ENCODE measurements around the gene PROCA1. TPM values are rescaled to one million over a fixed set of nuclear protein-coding genes. Genes with fewer than 3 reads are reported as not detected.

PROCA1 gene
- total and polyA plus RNA-seq, 2 of the 13 experiments (the other 11 are each of a cell fraction or from before 2014, with no cell fraction given): 0.73 to 1.5 TPM

DNA sequence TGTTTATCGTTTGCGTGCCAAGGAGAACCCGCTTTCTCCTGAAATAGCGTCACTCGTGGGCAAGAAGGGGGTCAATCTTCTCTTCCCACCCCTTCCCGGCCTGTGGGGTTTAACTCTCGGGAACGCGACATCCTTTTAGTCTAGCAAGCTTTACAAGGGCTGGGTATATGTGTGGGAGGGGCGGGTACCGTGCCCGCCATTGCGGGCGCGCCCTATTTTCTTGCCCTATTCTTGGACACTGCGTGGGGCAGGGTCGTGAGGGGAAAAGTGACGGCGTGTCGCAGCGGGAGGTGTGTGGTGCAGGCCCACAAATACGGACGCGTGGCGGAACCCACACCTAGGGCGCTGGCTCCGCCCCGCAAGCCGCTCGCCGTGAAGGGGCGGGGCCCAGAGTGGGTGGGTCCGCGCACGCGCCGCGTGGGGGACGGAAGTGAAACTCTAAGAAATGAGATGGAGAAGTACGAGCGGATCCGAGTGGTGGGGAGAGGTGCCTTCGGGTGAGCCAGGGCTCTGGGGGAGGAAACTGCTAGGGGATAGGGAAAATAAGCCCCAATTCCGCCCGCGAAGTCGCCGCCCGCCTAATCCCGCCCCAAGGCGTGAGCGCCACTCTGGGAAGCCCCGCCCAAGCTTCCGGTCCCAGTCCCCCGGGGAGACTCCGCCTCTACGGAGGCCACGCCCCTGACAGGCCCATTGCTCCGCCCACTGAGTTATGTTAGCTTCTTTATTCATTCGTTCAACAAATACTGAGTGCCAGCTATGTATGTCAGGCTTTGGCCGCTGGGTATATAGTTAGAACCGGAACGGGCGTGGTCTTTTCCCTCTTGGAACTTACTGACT is 16.9 kb upstream of the PROCA1 start, which contains the start of gene NEK8 (continued):
- no peak for TF ChIP-seq CREB1 (IDR thresholded peaks at IDR 0.05)
- peak; percentile 49 for TF ChIP-seq CREB1 (CRISPR knock-in tag; IDR thresholded peaks at IDR 0.05)
- no peak for TF ChIP-seq SPEN (CRISPR knock-in tag; IDR thresholded peaks at IDR 0.05; ENCODE audit: low read depth)
- TF ChIP-seq, protein P1, sequence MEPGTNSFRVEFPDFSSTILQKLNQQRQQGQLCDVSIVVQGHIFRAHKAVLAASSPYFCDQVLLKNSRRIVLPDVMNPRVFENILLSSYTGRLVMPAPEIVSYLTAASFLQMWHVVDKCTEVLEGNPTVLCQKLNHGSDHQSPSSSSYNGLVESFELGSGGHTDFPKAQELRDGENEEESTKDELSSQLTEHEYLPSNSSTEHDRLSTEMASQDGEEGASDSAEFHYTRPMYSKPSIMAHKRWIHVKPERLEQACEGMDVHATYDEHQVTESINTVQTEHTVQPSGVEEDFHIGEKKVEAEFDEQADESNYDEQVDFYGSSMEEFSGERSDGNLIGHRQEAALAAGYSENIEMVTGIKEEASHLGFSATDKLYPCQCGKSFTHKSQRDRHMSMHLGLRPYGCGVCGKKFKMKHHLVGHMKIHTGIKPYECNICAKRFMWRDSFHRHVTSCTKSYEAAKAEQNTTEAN (CRISPR knock-in tag; conservative IDR thresholded peaks at IDR 0.05): no peak; the same call in 1 of the 2 replicates
- TF ChIP-seq, protein P2, sequence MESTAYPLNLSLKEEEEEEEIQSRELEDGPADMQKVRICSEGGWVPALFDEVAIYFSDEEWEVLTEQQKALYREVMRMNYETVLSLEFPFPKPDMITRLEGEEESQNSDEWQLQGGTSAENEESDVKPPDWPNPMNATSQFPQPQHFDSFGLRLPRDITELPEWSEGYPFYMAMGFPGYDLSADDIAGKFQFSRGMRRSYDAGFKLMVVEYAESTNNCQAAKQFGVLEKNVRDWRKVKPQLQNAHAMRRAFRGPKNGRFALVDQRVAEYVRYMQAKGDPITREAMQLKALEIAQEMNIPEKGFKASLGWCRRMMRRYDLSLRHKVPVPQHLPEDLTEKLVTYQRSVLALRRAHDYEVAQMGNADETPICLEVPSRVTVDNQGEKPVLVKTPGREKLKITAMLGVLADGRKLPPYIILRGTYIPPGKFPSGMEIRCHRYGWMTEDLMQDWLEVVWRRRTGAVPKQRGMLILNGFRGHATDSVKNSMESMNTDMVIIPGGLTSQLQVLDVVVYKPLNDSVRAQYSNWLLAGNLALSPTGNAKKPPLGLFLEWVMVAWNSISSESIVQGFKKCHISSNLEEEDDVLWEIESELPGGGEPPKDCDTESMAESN (CRISPR knock-in tag; conservative IDR thresholded peaks at IDR 0.05): no peak
- no peak; the same call in 1 of the 2 replicates for TF ChIP-seq ZNF556 (CRISPR knock-in tag; IDR thresholded peaks at IDR 0.05; ENCODE audit: borderline replicate concordance)
- TF ChIP-seq HMG20A (CRISPR knock-in tag; IDR thresholded peaks at IDR 0.05; ENCODE audit: borderline replicate concordance): no peak
- no peak for TF ChIP-seq SP5 (CRISPR knock-in tag; IDR thresholded peaks at IDR 0.05; ENCODE audit: borderline replicate concordance, low read depth)
- no peak for TF ChIP-seq ZNF619 (CRISPR knock-in tag; IDR thresholded peaks at IDR 0.05)
- peak; percentile 37; the same call in 1 of the 2 replicates for TF ChIP-seq ZSCAN21 (CRISPR knock-in tag; IDR thresholded peaks at IDR 0.05; ENCODE audit: borderline replicate concordance)
- TF ChIP-seq ZNF552 (CRISPR knock-in tag; IDR thresholded peaks at IDR 0.05; ENCODE audit: borderline replicate concordance): no peak
- no peak; the same call in 1 of the 2 replicates for TF ChIP-seq KLF12 (CRISPR knock-in tag; IDR thresholded peaks at IDR 0.05; ENCODE audit: borderline replicate concordance)
- TF ChIP-seq SRSF9 (IDR thresholded peaks at IDR 0.05; ENCODE audit: borderline replicate concordance, insufficient read depth, low read depth, low read length, poor library complexity, severe bottlenecking): no peak
- TF ChIP-seq ZNF33A (CRISPR knock-in tag; IDR thresholded peaks at IDR 0.05; ENCODE audit: borderline replicate concordance): no peak
- TF ChIP-seq, protein P3, sequence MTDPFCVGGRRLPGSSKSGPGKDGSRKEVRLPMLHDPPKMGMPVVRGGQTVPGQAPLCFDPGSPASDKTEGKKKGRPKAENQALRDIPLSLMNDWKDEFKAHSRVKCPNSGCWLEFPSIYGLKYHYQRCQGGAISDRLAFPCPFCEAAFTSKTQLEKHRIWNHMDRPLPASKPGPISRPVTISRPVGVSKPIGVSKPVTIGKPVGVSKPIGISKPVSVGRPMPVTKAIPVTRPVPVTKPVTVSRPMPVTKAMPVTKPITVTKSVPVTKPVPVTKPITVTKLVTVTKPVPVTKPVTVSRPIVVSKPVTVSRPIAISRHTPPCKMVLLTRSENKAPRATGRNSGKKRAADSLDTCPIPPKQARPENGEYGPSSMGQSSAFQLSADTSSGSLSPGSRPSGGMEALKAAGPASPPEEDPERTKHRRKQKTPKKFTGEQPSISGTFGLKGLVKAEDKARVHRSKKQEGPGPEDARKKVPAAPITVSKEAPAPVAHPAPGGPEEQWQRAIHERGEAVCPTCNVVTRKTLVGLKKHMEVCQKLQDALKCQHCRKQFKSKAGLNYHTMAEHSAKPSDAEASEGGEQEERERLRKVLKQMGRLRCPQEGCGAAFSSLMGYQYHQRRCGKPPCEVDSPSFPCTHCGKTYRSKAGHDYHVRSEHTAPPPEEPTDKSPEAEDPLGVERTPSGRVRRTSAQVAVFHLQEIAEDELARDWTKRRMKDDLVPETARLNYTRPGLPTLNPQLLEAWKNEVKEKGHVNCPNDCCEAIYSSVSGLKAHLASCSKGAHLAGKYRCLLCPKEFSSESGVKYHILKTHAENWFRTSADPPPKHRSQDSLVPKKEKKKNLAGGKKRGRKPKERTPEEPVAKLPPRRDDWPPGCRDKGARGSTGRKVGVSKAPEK (CRISPR knock-in tag; IDR thresholded peaks at IDR 0.05; ENCODE audit: borderline replicate concordance): peak; percentile 43; the same call in 1 of the 2 replicates
- 0 out of 2 replicates have a peak, but pooled peaks have one; percentile 72 for TF ChIP-seq ZFP82 (CRISPR knock-in tag; IDR thresholded peaks at IDR 0.05; ENCODE audit: borderline replicate concordance)
- TF ChIP-seq XBP1 (CRISPR knock-in tag; IDR thresholded peaks at IDR 0.05): no peak
- no peak for TF ChIP-seq STAT5B (CRISPR knock-in tag; IDR thresholded peaks at IDR 0.05)
- TF ChIP-seq ELF1 (CRISPR knock-in tag; IDR thresholded peaks at IDR 0.05): peak; percentile 57
- TF ChIP-seq MTF2 (CRISPR knock-in tag; IDR thresholded peaks at IDR 0.05; ENCODE audit: borderline replicate concordance): no peak
- no peak for TF ChIP-seq ZNF3 (CRISPR knock-in tag; IDR thresholded peaks at IDR 0.05)
- TF ChIP-seq ZNF317 (CRISPR knock-in tag; IDR thresholded peaks at IDR 0.05): no peak

All from HepG2 (cell line).